ENCODE results near the gene PRKAG2. TPM values are rescaled to one million over a fixed set of nuclear protein-coding genes. Genes with fewer than 3 reads are reported as not detected.

Gene PRKAG2
- total RNA-seq, 4 donors from 2014 or later: 7.5 to 14.3 (median 12.2) TPM

- H3K4me3 ChIP-seq (ENCODE audit: low read depth, poor library complexity, severe bottlenecking): no peak overlapping the region
- WGBS, 2 donors: 77 to 85% methylated on average over 5 of the region's 5 CpGs
- TF ChIP-seq POLR2A (IDR thresholded peaks at IDR 0.05): no peak
- TF ChIP-seq CTCF (IDR thresholded peaks at IDR 0.05): no peak
- DNase-seq (ENCODE audit: low spot score in 2 of 2): no peak
- intact Hi-C loops (cut with DNase I; ENCODE audit: low total_unique reads): no loop called here
Measured at GRCh38 chr7:151813997-151814396, 62.9 kb downstream of the PRKAG2 start.

DNA sequence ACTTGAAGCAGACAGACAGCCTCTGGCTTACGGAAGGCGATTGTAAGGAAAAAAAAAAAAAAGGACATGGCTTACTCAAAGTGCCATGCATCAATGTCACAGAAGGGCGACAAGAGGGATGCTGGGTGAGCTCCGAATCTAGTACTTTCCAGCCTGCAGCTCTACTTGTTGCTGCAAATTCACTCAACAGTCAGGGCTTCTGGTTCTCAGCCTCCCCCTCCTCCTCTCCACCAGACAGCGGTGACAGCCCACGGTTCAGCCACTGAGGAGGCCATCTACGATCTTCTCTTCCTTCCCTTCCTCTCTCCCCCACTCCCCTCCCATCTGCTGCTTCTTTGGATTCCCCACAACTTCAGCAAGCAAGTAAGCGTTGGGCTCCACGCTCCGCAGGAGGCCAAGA, 63.5 kb downstream of the PRKAG2 start:
- 79 to 85% methylated on average over 10 of the region's 10 CpGs for WGBS, 2 donors

GRCh38 chr7:151812967-151813366, 63.9 kb downstream of the PRKAG2 start:
- no peak for TF ChIP-seq CTCF (IDR thresholded peaks at IDR 0.05)
- TF ChIP-seq POLR2A (IDR thresholded peaks at IDR 0.05): no peak
- no peak for DNase-seq (ENCODE audit: low spot score in 2 of 2)
- no peak overlapping the region for H3K4me3 ChIP-seq (ENCODE audit: low read depth, poor library complexity, severe bottlenecking)
- intact Hi-C loops (cut with DNase I; ENCODE audit: low total_unique reads): no loop called here
- WGBS, 2 donors: 83 to 84% methylated on average over 9 of the region's 9 CpGs

More for the DNA sequence above, 63.5 kb downstream of the PRKAG2 start:
- intact Hi-C loops (cut with DNase I; ENCODE audit: low total_unique reads): no loop called here
- DNase-seq (ENCODE audit: low spot score in 2 of 2): no peak
- no peak overlapping the region for H3K4me3 ChIP-seq (ENCODE audit: low read depth, poor library complexity, severe bottlenecking)
- TF ChIP-seq POLR2A (IDR thresholded peaks at IDR 0.05) (no peak), CTCF (IDR thresholded peaks at IDR 0.05) (no peak)

GRCh38 chr7:151810441-151811232, 66.3 kb downstream of the PRKAG2 start:
- WGBS, 2 donors: 86 to 89% methylated on average over 17 of the region's 17 CpGs
- no peak for DNase-seq (ENCODE audit: low spot score in 2 of 2)
- no peak for TF ChIP-seq POLR2A (IDR thresholded peaks at IDR 0.05)
- TF ChIP-seq CTCF (IDR thresholded peaks at IDR 0.05): no peak
- intact Hi-C loops (cut with DNase I; ENCODE audit: low total_unique reads): no loop called here
- no peak overlapping the region for H3K4me3 ChIP-seq (ENCODE audit: low read depth, poor library complexity, severe bottlenecking)

DNA sequence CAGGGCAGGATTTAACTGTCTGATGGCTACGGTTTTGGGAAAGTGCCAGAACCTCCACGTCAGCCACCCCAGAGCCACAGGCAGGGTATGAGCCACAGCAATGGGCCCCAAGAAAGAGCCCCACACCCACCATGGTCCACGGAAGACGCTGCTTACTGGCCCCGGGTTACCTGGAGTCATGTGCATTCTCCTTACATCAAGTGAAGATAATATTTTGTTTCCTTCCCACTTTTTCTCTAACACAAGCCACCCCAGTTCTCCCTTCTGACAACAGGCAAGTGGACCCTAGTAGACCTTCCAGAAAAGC, 67.1 kb downstream of the PRKAG2 start:
- intact Hi-C loops (cut with DNase I; ENCODE audit: low total_unique reads): no loop called here
- DNase-seq (ENCODE audit: low spot score in 2 of 2): no peak

More for the DNA sequence above, 67.1 kb downstream of the PRKAG2 start:
- 79 to 88% methylated on average over 5 of the region's 5 CpGs for WGBS, 2 donors
- H3K4me3 ChIP-seq (ENCODE audit: low read depth, poor library complexity, severe bottlenecking): no peak overlapping the region
- TF ChIP-seq POLR2A (IDR thresholded peaks at IDR 0.05) (no peak), CTCF (IDR thresholded peaks at IDR 0.05) (no peak)

Data from lower leg skin (tissue), 4 donors.